OCI-M2 (cell line): ENCODE measurements around the gene RETREG2.

Experiments used
- DNase-seq: peaks from one replicate; lab custom pipeline; 2025; ENCODE audit not compliant: unreplicated experiment; lab: John Stamatoyannopoulos, UW

The RETREG2 gene

DNA sequence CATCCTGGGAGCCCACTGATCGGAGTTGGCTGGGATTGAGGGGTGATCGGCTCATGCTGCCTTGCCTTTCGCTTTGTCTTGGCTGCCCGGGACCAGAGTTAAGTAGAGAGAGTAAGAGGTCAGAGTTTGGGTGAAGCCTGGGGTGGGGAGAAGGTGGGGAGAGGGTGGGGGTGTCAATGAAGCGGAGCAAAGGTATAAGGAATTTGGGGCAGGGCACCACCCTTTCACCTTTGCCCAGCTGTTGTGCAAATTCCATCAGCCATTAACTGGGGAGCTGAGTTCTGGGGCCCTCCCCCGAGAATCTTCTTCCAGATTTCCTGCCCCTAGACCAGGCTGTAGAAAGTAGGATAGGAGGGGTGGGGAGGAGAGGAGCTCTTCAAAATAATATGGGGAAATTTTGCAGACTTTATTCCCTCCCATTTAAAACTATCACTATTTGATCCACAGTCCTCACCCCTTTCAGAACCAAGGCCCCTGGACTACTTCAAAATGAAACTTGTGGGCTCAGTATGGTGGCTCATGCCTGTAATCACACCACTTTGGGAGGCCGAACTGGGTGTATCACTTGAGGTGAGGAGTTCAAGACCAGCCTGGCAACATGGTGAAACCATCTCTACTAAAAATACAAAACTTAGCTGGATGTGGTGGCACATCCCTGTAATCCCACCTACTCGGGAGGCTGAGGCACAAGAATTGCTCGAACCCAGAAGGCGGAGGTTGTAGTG is 8.0 kb upstream of the RETREG2 start, which contains the start of gene SLC23A3:
SLC23A3 (minus strand) TSS at position 100 of the 725 bp plus-strand sequence; CDS start at position 55, 45 bp downstream.
- no peak for DNase-seq

DNA sequence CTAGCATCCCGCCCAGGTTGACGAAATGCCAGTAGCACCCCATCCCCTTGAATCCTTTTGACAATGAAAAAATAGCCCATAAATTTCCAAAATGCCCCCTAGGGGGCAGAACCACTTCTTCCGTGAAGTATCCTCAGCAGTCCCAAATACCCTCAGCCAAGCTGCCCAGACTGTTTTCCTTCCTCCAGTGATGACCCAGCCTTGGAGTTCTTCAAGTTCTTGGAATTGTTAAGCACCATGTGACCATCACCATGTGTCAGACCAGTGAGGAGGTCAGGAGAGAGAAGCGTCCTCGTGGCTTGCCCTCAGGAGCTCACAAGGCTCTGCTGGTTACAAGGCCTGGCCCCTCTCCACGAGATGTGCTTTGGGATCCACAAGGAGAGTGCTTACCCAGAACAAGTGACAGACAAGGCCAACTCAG is 6.8 kb upstream of the RETREG2 start:
- no peak for DNase-seq

- no peak for DNase-seq
Observed at GRCh38 chr2:219172231-219173154, 5.6 kb upstream of the RETREG2 start.

- no peak for DNase-seq
Observed at GRCh38 chr2:219173176-219173575, 4.9 kb upstream of the RETREG2 start.

DNA sequence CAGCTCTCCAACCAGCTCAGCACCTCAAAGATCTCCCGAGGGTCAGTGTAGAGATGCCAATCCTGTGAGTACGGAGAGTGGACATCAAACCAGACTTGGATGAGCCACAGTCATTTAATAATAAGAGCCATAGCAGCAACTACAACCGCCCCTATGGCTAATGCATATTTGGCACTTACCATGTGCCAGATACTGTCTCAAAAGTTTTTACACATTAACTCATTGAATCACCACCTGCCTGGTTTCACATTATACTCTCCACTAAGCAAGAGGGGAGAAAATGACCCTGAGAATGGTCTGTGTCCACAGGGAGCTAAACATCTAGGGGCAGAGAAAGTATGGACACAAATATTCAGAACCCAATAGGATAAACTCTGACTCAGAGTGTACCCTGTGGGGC is 3.9 kb upstream of the RETREG2 start:
- no peak for DNase-seq

GRCh38 chr2:219174801-219175200 is 3.3 kb upstream of the RETREG2 start:
- no peak for DNase-seq

DNA sequence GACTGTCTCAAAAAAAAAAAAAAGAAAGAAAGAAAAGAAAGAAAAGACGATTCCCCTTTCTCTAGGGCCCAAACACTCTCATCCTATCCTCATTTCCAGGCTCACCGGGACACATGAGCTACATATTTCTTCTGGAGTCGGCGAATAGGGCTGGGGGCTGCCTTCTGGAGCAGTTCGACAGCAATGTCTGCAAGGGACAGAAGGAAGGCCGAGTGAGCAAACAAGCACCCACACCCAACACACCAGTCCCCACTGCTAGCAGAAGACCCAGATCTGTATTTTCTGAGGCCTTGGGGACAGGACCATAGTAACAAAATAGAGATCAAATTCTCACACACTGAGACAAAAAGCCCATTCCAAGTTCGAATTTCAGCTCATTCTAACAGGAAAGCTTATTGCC is 2.6 kb upstream of the RETREG2 start:
- DNase-seq = no peak

- no peak for DNase-seq
Observed at GRCh38 chr2:219175928-219176817, 1.9 kb upstream of the RETREG2 start.

DNA sequence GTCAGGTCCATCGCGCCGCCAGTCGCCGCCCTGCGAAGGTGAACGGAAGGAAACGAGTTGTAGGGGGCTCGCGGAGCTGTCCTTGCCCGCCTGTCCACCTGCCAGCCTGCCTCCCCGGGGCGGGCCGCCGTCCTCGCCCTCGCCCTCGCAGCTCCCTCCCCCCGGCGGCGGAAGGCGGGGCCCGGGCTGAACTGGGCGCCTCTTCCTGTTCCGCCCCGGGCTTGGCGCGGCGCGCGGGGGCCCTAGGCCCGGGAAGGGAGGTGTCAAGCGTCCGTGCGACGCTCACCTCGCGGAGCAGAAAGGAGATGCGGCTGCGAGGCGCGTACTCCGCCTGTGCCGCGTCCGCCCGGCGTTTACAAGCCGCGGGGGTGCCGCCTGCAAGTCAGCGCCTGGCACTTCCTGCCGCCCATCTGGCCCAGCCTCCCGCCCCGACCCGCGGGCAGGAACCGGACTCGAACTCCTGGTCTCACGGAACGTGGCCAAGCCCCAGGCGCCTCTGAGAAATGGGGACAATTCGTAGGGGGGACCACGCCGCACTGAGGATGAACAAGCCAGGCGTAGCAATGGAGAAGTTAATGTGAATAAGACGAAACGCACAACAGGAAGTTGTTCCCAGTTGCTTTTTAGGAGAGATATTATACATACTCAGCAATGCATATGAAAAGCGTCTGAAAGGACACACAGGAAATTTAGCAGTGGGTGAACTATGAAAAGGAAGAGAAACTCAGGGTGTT is 1.1 kb upstream of the RETREG2 start, which contains the start of gene CNPPD1:
CNPPD1 (minus strand) TSS at position 108 of the 734 bp plus-strand sequence; CDS start at position 11, 97 bp downstream.
- no peak for DNase-seq

- peak; percentile 8 for DNase-seq
Observed at GRCh38 chr2:219178377-219179175, 501 bp downstream of the RETREG2 start.

DNA sequence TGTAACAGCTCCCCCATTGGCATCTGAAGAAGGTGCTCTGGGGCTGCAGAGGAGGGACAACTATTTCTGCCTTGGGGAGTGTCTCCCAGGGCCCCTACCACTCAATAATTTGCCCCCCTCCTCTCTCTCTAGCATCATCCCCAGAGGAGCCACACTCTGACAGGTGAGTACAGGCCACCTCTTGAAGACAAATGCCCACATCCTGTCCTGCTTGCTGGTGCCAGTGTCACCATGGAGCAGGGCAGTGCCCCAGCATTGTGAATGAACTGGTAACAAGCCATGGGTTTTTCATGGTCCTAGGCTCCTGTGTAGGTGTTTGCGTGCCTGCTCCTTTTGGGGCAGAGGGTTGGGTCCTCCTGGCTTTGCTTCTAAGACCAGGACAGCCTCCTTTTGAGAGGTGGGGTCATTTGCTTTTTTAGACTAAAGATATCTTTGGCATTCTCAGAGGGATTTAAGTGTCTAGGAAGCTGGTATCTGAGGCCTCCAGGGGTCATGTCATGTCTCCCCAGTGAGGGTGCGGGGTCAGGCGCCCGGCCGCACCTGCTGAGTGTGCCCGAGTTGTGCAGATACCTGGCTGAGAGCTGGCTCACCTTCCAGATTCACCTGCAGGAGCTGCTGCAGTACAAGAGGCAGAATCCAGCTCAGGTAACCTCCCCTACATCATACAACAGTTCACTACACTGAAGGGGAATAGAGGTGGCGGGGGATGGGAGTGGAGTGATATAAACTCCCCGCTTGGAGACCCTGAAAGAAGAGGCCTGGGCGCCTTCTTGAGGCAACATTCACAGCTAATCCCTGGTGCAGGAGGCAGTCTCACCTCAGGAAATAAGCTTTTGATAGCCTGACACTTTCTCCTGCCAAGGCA is 1.8 kb downstream of the RETREG2 start:
- DNase-seq = no peak

DNA sequence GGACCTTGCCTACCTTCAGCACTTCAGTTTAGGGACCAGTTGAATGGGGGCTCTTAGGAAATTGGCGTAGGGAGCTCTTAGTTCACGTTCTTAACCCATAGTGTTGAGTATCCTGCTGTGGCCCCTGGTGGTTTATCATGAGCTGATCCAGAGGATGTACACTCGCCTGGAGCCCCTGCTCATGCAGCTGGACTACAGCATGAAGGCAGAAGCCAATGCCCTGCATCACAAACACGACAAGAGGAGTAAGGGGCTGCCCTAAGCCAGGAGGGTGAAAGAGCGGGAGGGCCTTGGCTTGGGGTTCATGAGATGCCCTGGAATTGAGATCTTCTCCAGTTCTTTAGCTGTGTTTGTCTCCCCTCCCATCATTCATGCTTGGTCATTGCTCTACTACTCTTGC is 2.9 kb downstream of the RETREG2 start:
- no peak for DNase-seq

- DNase-seq = no peak
Observed at GRCh38 chr2:219181531-219181930, 3.5 kb downstream of the RETREG2 start.

DNA sequence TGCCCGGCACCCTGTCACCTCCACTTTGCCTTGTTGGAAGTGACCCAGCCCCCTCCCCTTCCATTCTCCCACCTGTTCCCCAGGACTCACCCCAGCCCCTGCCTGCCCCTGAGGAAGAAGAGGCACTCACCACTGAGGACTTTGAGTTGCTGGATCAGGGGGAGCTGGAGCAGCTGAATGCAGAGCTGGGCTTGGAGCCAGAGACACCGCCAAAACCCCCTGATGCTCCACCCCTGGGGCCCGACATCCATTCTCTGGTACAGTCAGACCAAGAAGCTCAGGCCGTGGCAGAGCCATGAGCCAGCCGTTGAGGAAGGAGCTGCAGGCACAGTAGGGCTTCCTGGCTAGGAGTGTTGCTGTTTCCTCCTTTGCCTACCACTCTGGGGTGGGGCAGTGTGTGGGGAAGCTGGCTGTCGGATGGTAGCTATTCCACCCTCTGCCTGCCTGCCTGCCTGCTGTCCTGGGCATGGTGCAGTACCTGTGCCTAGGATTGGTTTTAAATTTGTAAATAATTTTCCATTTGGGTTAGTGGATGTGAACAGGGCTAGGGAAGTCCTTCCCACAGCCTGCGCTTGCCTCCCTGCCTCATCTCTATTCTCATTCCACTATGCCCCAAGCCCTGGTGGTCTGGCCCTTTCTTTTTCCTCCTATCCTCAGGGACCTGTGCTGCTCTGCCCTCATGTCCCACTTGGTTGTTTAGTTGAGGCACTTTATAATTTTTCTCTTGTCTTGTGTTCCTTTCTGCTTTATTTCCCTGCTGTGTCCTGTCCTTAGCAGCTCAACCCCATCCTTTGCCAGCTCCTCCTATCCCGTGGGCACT is 4.5 kb downstream of the RETREG2 start:
- no peak for DNase-seq

DNA sequence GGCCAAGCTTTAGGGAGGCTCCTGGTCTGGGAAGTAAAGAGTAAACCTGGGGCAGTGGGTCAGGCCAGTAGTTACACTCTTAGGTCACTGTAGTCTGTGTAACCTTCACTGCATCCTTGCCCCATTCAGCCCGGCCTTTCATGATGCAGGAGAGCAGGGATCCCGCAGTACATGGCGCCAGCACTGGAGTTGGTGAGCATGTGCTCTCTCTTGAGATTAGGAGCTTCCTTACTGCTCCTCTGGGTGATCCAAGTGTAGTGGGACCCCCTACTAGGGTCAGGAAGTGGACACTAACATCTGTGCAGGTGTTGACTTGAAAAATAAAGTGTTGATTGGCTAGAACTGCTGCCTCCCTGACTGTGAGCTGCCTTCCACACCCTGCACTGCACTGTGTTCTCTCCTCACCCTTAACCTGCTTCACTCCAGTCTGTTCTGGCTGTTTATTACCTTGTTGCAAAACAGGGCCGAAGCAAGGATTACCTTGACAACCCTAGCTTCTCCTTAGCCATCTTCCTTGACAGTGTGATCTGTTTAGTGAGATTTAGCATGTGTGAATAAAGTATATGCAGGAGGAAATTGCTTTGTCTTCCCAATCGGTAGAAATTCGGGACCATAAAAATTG is 5.2 kb downstream of the RETREG2 start:
- no peak for DNase-seq

DNA sequence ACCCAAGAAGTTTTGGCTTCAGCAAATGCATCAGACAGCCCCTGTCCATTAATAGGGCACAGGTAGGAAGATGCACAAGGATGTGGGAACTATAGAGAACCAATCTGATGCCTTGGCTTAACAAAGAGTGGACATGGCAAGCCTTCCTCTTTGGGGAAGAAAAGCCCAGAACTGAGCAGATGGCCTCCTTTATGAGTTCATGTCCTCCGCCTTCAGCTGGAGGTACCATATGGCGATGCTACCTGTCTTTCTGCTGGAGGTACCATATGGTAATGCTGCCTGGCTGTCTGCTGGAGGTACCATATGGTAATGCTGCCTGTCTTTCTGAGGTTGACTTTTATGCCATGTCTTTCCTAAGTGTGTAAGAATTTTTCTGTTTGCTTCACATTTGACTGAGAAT is 6.0 kb downstream of the RETREG2 start:
- DNase-seq = no peak

DNA sequence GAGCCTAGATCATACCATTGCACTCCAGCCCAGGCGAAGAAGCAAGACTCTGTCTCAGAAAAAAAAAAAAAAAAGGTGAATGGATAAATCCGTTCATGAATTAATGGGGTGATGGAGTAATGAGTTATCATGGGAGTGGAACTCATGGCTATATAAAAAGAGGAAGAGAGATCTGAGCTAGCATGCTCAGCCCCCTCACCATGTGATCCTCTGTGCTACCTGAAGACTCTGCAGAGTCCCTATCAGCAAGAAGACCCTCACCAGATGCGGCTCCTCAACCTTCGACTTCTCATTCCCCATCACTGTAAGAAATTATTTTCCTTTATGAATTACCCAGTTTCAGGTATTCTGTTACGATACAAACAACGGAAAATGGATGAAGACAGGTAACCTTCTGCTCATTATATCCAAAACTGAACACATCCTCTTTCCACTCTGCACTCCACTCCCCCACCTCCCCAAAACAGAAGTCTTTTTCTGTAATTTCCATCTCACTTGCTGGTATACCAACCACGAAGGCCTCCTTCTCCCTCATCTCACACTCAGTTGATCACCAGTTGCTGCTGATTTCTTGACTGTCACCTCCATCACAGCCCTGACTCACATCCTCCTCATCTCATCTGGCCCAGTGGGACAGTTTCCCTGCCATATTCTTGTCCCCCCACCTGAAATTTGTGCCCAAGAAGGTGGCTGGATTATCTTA is 8.8 kb downstream of the RETREG2 start:
- DNase-seq = no peak
